Neural cell (in vitro differentiated cells): Measurements from ENCODE around the gene ASIC1. TPM values are rescaled to one million over a fixed set of nuclear protein-coding genes. Genes with fewer than 3 reads are reported as not detected.

Source experiments
- H2AFZ ChIP-seq: fragments of 200-600, 300-800 bp; sonication (generic), shearing (Covaris generic); 2 replicates; pipeline ENCODE4 v1.6.0; 2014; ENCODE audit warnings: low read depth, mild to moderate bottlenecking, antibody characterized with exemption, low read length, moderate library complexity
- H3F3A ChIP-seq: fragments of 200-600 bp; shearing (Covaris generic); 2 replicates; pipeline ENCODE4 v1.6.1; 2016; ENCODE audit warnings: mild to moderate bottlenecking, moderate library complexity, mixed read lengths, antibody characterized with exemption, low read length; ENCODE audit not compliant: insufficient read depth, poor library complexity, severe bottlenecking
- H3K27ac ChIP-seq: fragments of 200-600, 300-800 bp; sonication (generic), shearing (Covaris generic); 2 replicates; pipeline ENCODE4 v1.5.1; 2014; ENCODE audit warnings: mild to moderate bottlenecking, low read length, moderate library complexity
- H3K27me3 ChIP-seq: fragments of 300-800, 200-600 bp; sonication (generic), shearing (Covaris generic); 2 replicates; pipeline ENCODE4 v1.6.0; 2014; ENCODE audit warnings: mild to moderate bottlenecking, low read depth, low read length, moderate library complexity; ENCODE audit not compliant: insufficient read depth
- H3K36me3 ChIP-seq: fragments of 300-800, 200-600 bp; sonication (generic), shearing (Covaris generic); 2 replicates; pipeline ENCODE4 v1.5.1; 2014; ENCODE audit warnings: mild to moderate bottlenecking, antibody characterized with exemption, low read length, moderate library complexity; ENCODE audit not compliant: insufficient read depth
- H3K4me2 ChIP-seq: fragments of 300-800, 200-600 bp; sonication (generic), shearing (Covaris generic); 2 replicates; pipeline ENCODE4 v1.6.0; 2014; ENCODE audit warnings: mild to moderate bottlenecking, low read length
- H3K4me3 ChIP-seq: fragments of 300-800, 200-600 bp; sonication (generic), shearing (Covaris generic); 2 replicates; pipeline ENCODE4 v1.5.1; 2014; ENCODE audit warnings: mild to moderate bottlenecking, low read length, moderate library complexity
- H3K79me2 ChIP-seq: fragments of 200-600 bp; shearing (Covaris generic); replicated peaks from 2 replicates; pipeline ENCODE4 v1.6.0; 2014; ENCODE audit warnings: mild to moderate bottlenecking, low read length, moderate library complexity; ENCODE audit not compliant: insufficient read depth
- H3K9ac ChIP-seq: fragments of 300-800, 200-600 bp; sonication (generic), shearing (Covaris generic); 2 replicates; pipeline ENCODE4 v1.6.1; 2016; ENCODE audit warnings: mild to moderate bottlenecking, low read length, mixed read lengths
- H3K9me2 ChIP-seq: fragments of 200-600 bp; shearing (Covaris generic); 2 replicates; pipeline ENCODE4 v1.6.1; 2016; ENCODE audit warnings: mild to moderate bottlenecking, low read length, mixed read lengths; ENCODE audit not compliant: insufficient read depth
- H3K9me3 ChIP-seq: fragments of 200-600, 300-800 bp; sonication (generic), shearing (Covaris generic); 2 replicates; pipeline ENCODE4 v1.6.1; 2016; ENCODE audit warnings: mild to moderate bottlenecking, mixed run types, low read length, moderate library complexity, mixed read lengths
- H4K20me1 ChIP-seq: fragments of 200-600 bp; shearing (Covaris generic); 2 replicates; pipeline ENCODE4 v1.6.1; 2016; ENCODE audit warnings: mild to moderate bottlenecking, mixed run types; ENCODE audit not compliant: insufficient read depth
- EP300 ChIP-seq: fragments of 450-650 bp; conservative IDR thresholded peaks from 2 replicates; pipeline ENCODE4 v1.6.1; 2014; ENCODE audit warnings: antibody characterized with exemption, mild to moderate bottlenecking, moderate library complexity; ENCODE audit not compliant: poor library complexity, severe bottlenecking
- EZH2 ChIP-seq: fragments of 200-600, 300-800 bp; shearing (Covaris generic), sonication (generic); IDR thresholded peaks from 2 replicates; pipeline ENCODE4 v1.6.1; 2014; ENCODE audit warnings: antibody characterized with exemption, low read length, borderline replicate concordance, mild to moderate bottlenecking; ENCODE audit not compliant: insufficient read depth, poor library complexity, severe bottlenecking
- MXI1 ChIP-seq: fragments of 450-650 bp; conservative IDR thresholded peaks from 2 replicates; pipeline ENCODE4 v1.6.1; 2014; ENCODE audit warnings: antibody characterized with exemption, mild to moderate bottlenecking; ENCODE audit not compliant: poor library complexity, severe bottlenecking
- POLR2AphosphoS5 ChIP-seq: IDR thresholded peaks from 2 replicates; pipeline ENCODE4 v1.6.1; 2012
- RAD21 ChIP-seq: fragments of 450-650 bp; conservative IDR thresholded peaks from 2 replicates; pipeline ENCODE4 v1.6.1; 2014; ENCODE audit warnings: antibody characterized with exemption, mild to moderate bottlenecking, moderate library complexity
- SMC3 ChIP-seq: fragments of 450-650 bp; conservative IDR thresholded peaks from 2 replicates; pipeline ENCODE4 v1.6.1; 2014; ENCODE audit warnings: antibody characterized with exemption, mild to moderate bottlenecking, moderate library complexity; ENCODE audit not compliant: poor library complexity
- TAF1 ChIP-seq: IDR thresholded peaks from 2 replicates; pipeline ENCODE4 v1.6.1; 2012; ENCODE audit warnings: low read depth
- polyA plus RNA-seq: library from polyadenylated mRNA; depleted of rRNA; stranded (reverse); fragments of >200 nt; gene quantifications from 2 replicates; pipeline ENCODE4 v1.2.3, GENCODE V29; 2014
- TF ChIP-seq, protein P1 (sequence below): IDR thresholded peaks from 2 replicates; pipeline ENCODE4 v1.6.1; 2012; ENCODE audit warnings: borderline replicate concordance
- TF ChIP-seq, protein P2 (sequence below): fragments of 450-650 bp; IDR thresholded peaks from 2 replicates; pipeline ENCODE4 v1.5.1; 2014; ENCODE audit warnings: antibody characterized with exemption, mild to moderate bottlenecking, moderate library complexity; ENCODE audit not compliant: poor library complexity, severe bottlenecking

The ASIC1 gene
- polyA plus RNA-seq, 1 donor from 2014 or later = 8.0 TPM

DNA sequence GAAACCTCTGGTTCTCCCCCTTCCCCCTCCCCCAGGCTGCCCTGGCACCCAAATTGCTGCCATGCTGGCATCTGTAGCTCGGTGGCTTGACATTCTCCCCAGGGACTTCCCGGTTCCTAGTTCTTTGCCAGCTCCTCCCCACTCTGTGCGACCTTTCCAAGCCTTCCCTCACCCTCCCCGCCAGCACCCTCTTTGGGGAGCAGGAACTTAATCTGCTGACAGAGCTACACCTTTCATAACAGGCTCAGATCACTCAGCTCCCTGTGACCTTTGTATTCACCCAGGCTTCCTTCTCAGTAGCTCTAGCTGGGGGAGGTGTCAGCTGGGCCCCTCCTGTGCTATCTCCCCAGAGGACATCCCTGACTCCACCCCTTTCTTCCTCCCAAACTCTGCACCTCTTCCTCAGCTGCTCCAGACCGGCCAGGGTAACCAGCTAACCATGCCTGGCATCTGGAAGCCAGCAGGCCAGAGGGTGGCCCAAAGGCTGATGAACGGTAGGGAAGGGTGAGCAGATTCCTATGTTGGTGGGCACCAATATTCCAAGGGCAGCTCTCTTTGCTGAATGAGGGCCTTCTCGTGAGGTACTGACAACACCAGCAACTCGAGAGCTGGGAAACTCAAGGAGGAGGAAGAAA, 52.8 kb downstream of the ASIC1 start:
- H4K20me1 ChIP-seq = no peaks in the 10 kb centered on the region
- no peaks in the 10 kb centered on the region for H3K27me3 ChIP-seq
- TF ChIP-seq, protein P1, sequence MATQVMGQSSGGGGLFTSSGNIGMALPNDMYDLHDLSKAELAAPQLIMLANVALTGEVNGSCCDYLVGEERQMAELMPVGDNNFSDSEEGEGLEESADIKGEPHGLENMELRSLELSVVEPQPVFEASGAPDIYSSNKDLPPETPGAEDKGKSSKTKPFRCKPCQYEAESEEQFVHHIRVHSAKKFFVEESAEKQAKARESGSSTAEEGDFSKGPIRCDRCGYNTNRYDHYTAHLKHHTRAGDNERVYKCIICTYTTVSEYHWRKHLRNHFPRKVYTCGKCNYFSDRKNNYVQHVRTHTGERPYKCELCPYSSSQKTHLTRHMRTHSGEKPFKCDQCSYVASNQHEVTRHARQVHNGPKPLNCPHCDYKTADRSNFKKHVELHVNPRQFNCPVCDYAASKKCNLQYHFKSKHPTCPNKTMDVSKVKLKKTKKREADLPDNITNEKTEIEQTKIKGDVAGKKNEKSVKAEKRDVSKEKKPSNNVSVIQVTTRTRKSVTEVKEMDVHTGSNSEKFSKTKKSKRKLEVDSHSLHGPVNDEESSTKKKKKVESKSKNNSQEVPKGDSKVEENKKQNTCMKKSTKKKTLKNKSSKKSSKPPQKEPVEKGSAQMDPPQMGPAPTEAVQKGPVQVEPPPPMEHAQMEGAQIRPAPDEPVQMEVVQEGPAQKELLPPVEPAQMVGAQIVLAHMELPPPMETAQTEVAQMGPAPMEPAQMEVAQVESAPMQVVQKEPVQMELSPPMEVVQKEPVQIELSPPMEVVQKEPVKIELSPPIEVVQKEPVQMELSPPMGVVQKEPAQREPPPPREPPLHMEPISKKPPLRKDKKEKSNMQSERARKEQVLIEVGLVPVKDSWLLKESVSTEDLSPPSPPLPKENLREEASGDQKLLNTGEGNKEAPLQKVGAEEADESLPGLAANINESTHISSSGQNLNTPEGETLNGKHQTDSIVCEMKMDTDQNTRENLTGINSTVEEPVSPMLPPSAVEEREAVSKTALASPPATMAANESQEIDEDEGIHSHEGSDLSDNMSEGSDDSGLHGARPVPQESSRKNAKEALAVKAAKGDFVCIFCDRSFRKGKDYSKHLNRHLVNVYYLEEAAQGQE = no peak
- TF ChIP-seq EZH2 (no peak), RAD21 (no peak)
- H3K27ac ChIP-seq = no peak overlapping the region
- no peaks in the 10 kb centered on the region for H3K9me2 ChIP-seq
- H3K79me2 ChIP-seq = peaks cover 4% of the 10 kb centered on the region
- H3K36me3 ChIP-seq = no peaks in the 10 kb centered on the region
- no peak overlapping the region for H2AFZ ChIP-seq
- H3F3A ChIP-seq = no peaks in the 10 kb centered on the region
- H3K4me3 ChIP-seq = no peak overlapping the region
- H3K9ac ChIP-seq = no peak overlapping the region
- no peak overlapping the region for H3K4me2 ChIP-seq
- no peaks in the 10 kb centered on the region for H3K9me3 ChIP-seq

DNA sequence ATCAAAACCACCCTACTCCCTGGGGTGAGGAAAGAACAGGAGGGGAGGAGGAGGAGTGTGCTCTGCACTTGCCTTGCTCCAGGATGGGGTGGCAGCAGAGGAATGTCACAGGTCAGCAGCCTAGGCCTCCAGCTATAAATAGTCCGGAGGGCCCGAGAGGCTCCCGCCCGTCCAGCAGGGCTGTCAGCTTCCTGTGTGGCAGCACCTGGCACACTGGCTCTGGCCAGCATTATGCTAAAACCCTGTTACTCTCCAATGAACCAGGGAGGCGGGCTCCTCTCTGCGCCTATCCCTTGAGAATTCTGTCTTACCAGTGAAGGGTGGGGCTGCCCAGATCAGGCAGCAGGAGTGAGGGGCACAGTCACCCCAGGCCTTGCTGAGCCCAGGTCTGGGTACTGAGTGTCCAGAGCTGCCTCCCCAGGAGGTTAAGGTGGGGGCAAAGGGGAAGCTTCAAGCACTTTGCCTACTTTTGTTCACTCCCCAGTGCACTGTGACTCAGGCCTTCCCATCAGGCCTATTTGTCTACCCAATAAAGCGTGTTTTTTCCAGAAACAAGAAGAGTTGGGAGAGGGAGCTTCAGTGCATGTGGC, 53.5 kb downstream of the ASIC1 start:
- H3K9me3 ChIP-seq = no peaks in the 10 kb centered on the region
- TF ChIP-seq EZH2 (no peak), TAF1 (no peak), EP300 (no peak), SMC3 (no peak), MXI1 (no peak), POLR2AphosphoS5 (no peak), RAD21 (no peak)
- TF ChIP-seq, protein P1 = no peak
- TF ChIP-seq, protein P2, sequence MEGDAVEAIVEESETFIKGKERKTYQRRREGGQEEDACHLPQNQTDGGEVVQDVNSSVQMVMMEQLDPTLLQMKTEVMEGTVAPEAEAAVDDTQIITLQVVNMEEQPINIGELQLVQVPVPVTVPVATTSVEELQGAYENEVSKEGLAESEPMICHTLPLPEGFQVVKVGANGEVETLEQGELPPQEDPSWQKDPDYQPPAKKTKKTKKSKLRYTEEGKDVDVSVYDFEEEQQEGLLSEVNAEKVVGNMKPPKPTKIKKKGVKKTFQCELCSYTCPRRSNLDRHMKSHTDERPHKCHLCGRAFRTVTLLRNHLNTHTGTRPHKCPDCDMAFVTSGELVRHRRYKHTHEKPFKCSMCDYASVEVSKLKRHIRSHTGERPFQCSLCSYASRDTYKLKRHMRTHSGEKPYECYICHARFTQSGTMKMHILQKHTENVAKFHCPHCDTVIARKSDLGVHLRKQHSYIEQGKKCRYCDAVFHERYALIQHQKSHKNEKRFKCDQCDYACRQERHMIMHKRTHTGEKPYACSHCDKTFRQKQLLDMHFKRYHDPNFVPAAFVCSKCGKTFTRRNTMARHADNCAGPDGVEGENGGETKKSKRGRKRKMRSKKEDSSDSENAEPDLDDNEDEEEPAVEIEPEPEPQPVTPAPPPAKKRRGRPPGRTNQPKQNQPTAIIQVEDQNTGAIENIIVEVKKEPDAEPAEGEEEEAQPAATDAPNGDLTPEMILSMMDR = no peak
- H3K27me3 ChIP-seq = no peaks in the 10 kb centered on the region
- peak overlapping the region; percentile 61 for H3K4me3 ChIP-seq
- no peaks in the 10 kb centered on the region for H3F3A ChIP-seq
- H3K9ac ChIP-seq = peak overlapping the region; percentile 64
- H3K36me3 ChIP-seq = no peaks in the 10 kb centered on the region
- peak overlapping the region; percentile 68 for H3K27ac ChIP-seq
- peaks cover 4% of the 10 kb centered on the region for H3K79me2 ChIP-seq
- H4K20me1 ChIP-seq = no peaks in the 10 kb centered on the region
- peak overlapping the region; percentile 96 for H2AFZ ChIP-seq
- H3K4me2 ChIP-seq = no peak overlapping the region
- no peaks in the 10 kb centered on the region for H3K9me2 ChIP-seq
